ENCODE measurements around the gene PLCXD3.

Gene PLCXD3

GRCh38 chr5:41339339-41339738 lies 171.1 kb downstream of the PLCXD3 start:
- H3K27me3 ChIP-seq (ENCODE audit: insufficient read depth, low read length), result no peaks in the 10 kb centered on the region
- no peak overlapping the region for H3K23ac ChIP-seq (ENCODE audit: low read length)
- no peaks in the 10 kb centered on the region for H3K9me3 ChIP-seq (ENCODE audit: insufficient read depth, low read depth, low read length)
- no peaks in the 10 kb centered on the region for H3K79me1 ChIP-seq (ENCODE audit: low read length)
- no peak for DNase-seq
- no peak overlapping the region for H3K4me3 ChIP-seq (ENCODE audit: low read depth, low read length)
- H3K14ac ChIP-seq (ENCODE audit: low read length), result no peak overlapping the region
- no peak overlapping the region for H2BK12ac ChIP-seq (ENCODE audit: low read length)
- no peak overlapping the region for H3K9ac ChIP-seq (ENCODE audit: low read length)
- H4K91ac ChIP-seq (ENCODE audit: low read depth, low read length), result no peak overlapping the region
- H2AK5ac ChIP-seq (ENCODE audit: low read length), result no peak overlapping the region
- peaks cover 0 to 2% of the 10 kb centered on the region in 2 experiments for H3K4me1 ChIP-seq (ENCODE audit: control insufficient read depth in 1 of 2, insufficient read depth in 2 of 2, low read length in 2 of 2)
- H3K27ac ChIP-seq (ENCODE audit: low read depth, low read length), result no peak overlapping the region
- H3K79me2 ChIP-seq (ENCODE audit: control insufficient read depth, insufficient read depth, low read length, poor library complexity), result no peaks in the 10 kb centered on the region
- no peak overlapping the region for H4K8ac ChIP-seq (ENCODE audit: low read depth, low read length)
- no peak overlapping the region for H2AFZ ChIP-seq (ENCODE audit: insufficient read depth, low read length, poor library complexity)
- H3K36me3 ChIP-seq (ENCODE audit: control insufficient read depth in 1 of 2, insufficient read depth in 2 of 2, low read length in 2 of 2), result no peaks in the 10 kb centered on the region
- H4K12ac ChIP-seq (ENCODE audit: low read depth, low read length), result no peak overlapping the region
- no peak overlapping the region for H3K4ac ChIP-seq (ENCODE audit: low read depth, low read length)
- H2BK5ac ChIP-seq (ENCODE audit: low read depth, low read length, poor library complexity), result no peak overlapping the region
- H3K4me2 ChIP-seq (ENCODE audit: low read length), result no peak overlapping the region
- WGBS (ENCODE audit: extremely low coverage, insufficient coverage, insufficient read length), result no CpG with 5 or more reads among the region's 1 CpG
- H3K18ac ChIP-seq (ENCODE audit: low read length), result no peak overlapping the region
- no peak overlapping the region for H2BK120ac ChIP-seq (ENCODE audit: insufficient read depth, low read length, poor library complexity)

- Histone ChIP-seq H3K79me2 (ENCODE audit: control insufficient read depth, insufficient read depth, low read length, poor library complexity) (no peaks in the 10 kb centered on the region), H4K12ac (ENCODE audit: low read depth, low read length) (no peak overlapping the region), H3K23ac (ENCODE audit: low read length) (no peak overlapping the region), H4K8ac (ENCODE audit: low read depth, low read length) (no peak overlapping the region), H2BK120ac (ENCODE audit: insufficient read depth, low read length, poor library complexity) (no peak overlapping the region), H3K4ac (ENCODE audit: low read depth, low read length) (no peak overlapping the region), H3K27ac (ENCODE audit: low read depth, low read length) (no peak overlapping the region), H3K4me2 (ENCODE audit: low read length) (no peak overlapping the region), H2BK12ac (ENCODE audit: low read length) (no peak overlapping the region), H3K9me3 (ENCODE audit: insufficient read depth, low read depth, low read length) (no peaks in the 10 kb centered on the region), H3K4me3 (ENCODE audit: low read depth, low read length) (no peak overlapping the region), H3K18ac (ENCODE audit: low read length) (no peak overlapping the region), H3K27me3 (ENCODE audit: insufficient read depth, low read length) (no peaks in the 10 kb centered on the region), H3K4me1 (ENCODE audit: control insufficient read depth in 1 of 2, insufficient read depth in 2 of 2, low read length in 2 of 2) (peaks cover 0 to 2% of the 10 kb centered on the region in 2 experiments), H2BK5ac (ENCODE audit: low read depth, low read length, poor library complexity) (no peak overlapping the region), H2AFZ (ENCODE audit: insufficient read depth, low read length, poor library complexity) (no peak overlapping the region), H3K79me1 (ENCODE audit: low read length) (no peaks in the 10 kb centered on the region), H3K36me3 (ENCODE audit: control insufficient read depth in 1 of 2, insufficient read depth in 2 of 2, low read length in 2 of 2) (no peaks in the 10 kb centered on the region), H2AK5ac (ENCODE audit: low read length) (no peak overlapping the region), H4K91ac (ENCODE audit: low read depth, low read length) (no peak overlapping the region), H3K9ac (ENCODE audit: low read length) (no peak overlapping the region), H3K14ac (ENCODE audit: low read length) (no peak overlapping the region)
- DNase-seq, result no peak
- WGBS (ENCODE audit: extremely low coverage, insufficient coverage, insufficient read length), result no CpG with 5 or more reads among the region's 2 CpGs
Measured at GRCh38 chr5:41338136-41338675, 172.2 kb downstream of the PLCXD3 start.

GRCh38 chr5:41337724-41338123 lies 172.7 kb downstream of the PLCXD3 start:
- no peak overlapping the region for H3K23ac ChIP-seq (ENCODE audit: low read length)
- H3K9ac ChIP-seq (ENCODE audit: low read length), result no peak overlapping the region
- no peak overlapping the region for H3K14ac ChIP-seq (ENCODE audit: low read length)
- H3K27me3 ChIP-seq (ENCODE audit: insufficient read depth, low read length), result no peaks in the 10 kb centered on the region
- H2BK12ac ChIP-seq (ENCODE audit: low read length), result no peak overlapping the region
- no peak overlapping the region for H3K4ac ChIP-seq (ENCODE audit: low read depth, low read length)
- H2BK120ac ChIP-seq (ENCODE audit: insufficient read depth, low read length, poor library complexity), result no peak overlapping the region
- no peak overlapping the region for H2BK5ac ChIP-seq (ENCODE audit: low read depth, low read length, poor library complexity)
- H3K36me3 ChIP-seq (ENCODE audit: control insufficient read depth in 1 of 2, insufficient read depth in 2 of 2, low read length in 2 of 2), result no peaks in the 10 kb centered on the region
- no peaks in the 10 kb centered on the region for H3K79me1 ChIP-seq (ENCODE audit: low read length)
- H3K4me2 ChIP-seq (ENCODE audit: low read length), result no peak overlapping the region
- no peaks in the 10 kb centered on the region for H3K79me2 ChIP-seq (ENCODE audit: control insufficient read depth, insufficient read depth, low read length, poor library complexity)
- no peak overlapping the region for H3K4me3 ChIP-seq (ENCODE audit: low read depth, low read length)
- H3K9me3 ChIP-seq (ENCODE audit: insufficient read depth, low read depth, low read length), result no peaks in the 10 kb centered on the region
- H3K18ac ChIP-seq (ENCODE audit: low read length), result no peak overlapping the region
- H3K4me1 ChIP-seq (ENCODE audit: control insufficient read depth in 1 of 2, insufficient read depth in 2 of 2, low read length in 2 of 2), result peaks cover 0 to 2% of the 10 kb centered on the region in 2 experiments
- no peak overlapping the region for H2AK5ac ChIP-seq (ENCODE audit: low read length)
- no peak overlapping the region for H4K12ac ChIP-seq (ENCODE audit: low read depth, low read length)
- H4K8ac ChIP-seq (ENCODE audit: low read depth, low read length), result no peak overlapping the region
- no peak overlapping the region for H3K27ac ChIP-seq (ENCODE audit: low read depth, low read length)
- H4K91ac ChIP-seq (ENCODE audit: low read depth, low read length), result no peak overlapping the region
- H2AFZ ChIP-seq (ENCODE audit: insufficient read depth, low read length, poor library complexity), result no peak overlapping the region
- DNase-seq, result no peak

GRCh38 chr5:41337216-41337615 lies 173.2 kb downstream of the PLCXD3 start:
- H3K4me3 ChIP-seq (ENCODE audit: low read depth, low read length), result no peak overlapping the region

More at GRCh38 chr5:41337216-41337615, 173.2 kb downstream of the PLCXD3 start:
- H3K4ac ChIP-seq (ENCODE audit: low read depth, low read length), result no peak overlapping the region
- no peak overlapping the region for H4K12ac ChIP-seq (ENCODE audit: low read depth, low read length)
- H3K27me3 ChIP-seq (ENCODE audit: insufficient read depth, low read length), result no peaks in the 10 kb centered on the region
- no peak overlapping the region for H2BK12ac ChIP-seq (ENCODE audit: low read length)
- no peak overlapping the region for H2AFZ ChIP-seq (ENCODE audit: insufficient read depth, low read length, poor library complexity)
- H3K79me2 ChIP-seq (ENCODE audit: control insufficient read depth, insufficient read depth, low read length, poor library complexity), result no peaks in the 10 kb centered on the region
- peaks cover 0 to 2% of the 10 kb centered on the region in 2 experiments for H3K4me1 ChIP-seq (ENCODE audit: control insufficient read depth in 1 of 2, insufficient read depth in 2 of 2, low read length in 2 of 2)
- no peaks in the 10 kb centered on the region for H3K79me1 ChIP-seq (ENCODE audit: low read length)
- H3K18ac ChIP-seq (ENCODE audit: low read length), result no peak overlapping the region
- no peak overlapping the region for H3K9ac ChIP-seq (ENCODE audit: low read length)
- H3K9me3 ChIP-seq (ENCODE audit: insufficient read depth, low read depth, low read length), result no peaks in the 10 kb centered on the region
- no peak overlapping the region for H4K8ac ChIP-seq (ENCODE audit: low read depth, low read length)
- H4K91ac ChIP-seq (ENCODE audit: low read depth, low read length), result no peak overlapping the region
- H2AK5ac ChIP-seq (ENCODE audit: low read length), result no peak overlapping the region
- no peak overlapping the region for H2BK5ac ChIP-seq (ENCODE audit: low read depth, low read length, poor library complexity)
- no peak overlapping the region for H3K14ac ChIP-seq (ENCODE audit: low read length)
- H3K36me3 ChIP-seq (ENCODE audit: control insufficient read depth in 1 of 2, insufficient read depth in 2 of 2, low read length in 2 of 2), result no peaks in the 10 kb centered on the region
- no peak for DNase-seq
- H3K4me2 ChIP-seq (ENCODE audit: low read length), result no peak overlapping the region
- no peak overlapping the region for H2BK120ac ChIP-seq (ENCODE audit: insufficient read depth, low read length, poor library complexity)
- H3K23ac ChIP-seq (ENCODE audit: low read length), result no peak overlapping the region
- H3K27ac ChIP-seq (ENCODE audit: low read depth, low read length), result no peak overlapping the region

Data from trophoblast cell (in vitro differentiated cells and primary cell).